Measurements from ENCODE around the gene HAUS8. TPM values are rescaled to one million over a fixed set of nuclear protein-coding genes. Genes with fewer than 3 reads are reported as not detected.

The HAUS8 gene
- total RNA-seq, 1 experiment from 2014 or later: 30.8 TPM

- no TSS peak for BruUV-seq (replicated peaks)
- ChIA-PET POLR2A (ENCODE audit: unreplicated experiment) (interaction anchor here (0.6 kb wide), 1 partner anchor 397 kb away, joined by 4 read pairs; no protein-coding TSS in a partner anchor), CTCF (interaction anchor here (0.7 kb wide), 1 partner anchor 927 kb away, joined by 12 read pairs; no protein-coding TSS in a partner anchor)
- Histone ChIP-seq H3K9me2 (ENCODE audit: insufficient read depth) (no peaks in the 10 kb centered on the region), H3K4me3 (no peak overlapping the region), H3K27ac (no peak overlapping the region), H3K27me3 (ENCODE audit: insufficient read depth, low read depth) (no peaks in the 10 kb centered on the region), H3K79me2 (ENCODE audit: low read depth) (no peaks in the 10 kb centered on the region), H4K20me1 (ENCODE audit: insufficient read depth) (no peaks in the 10 kb centered on the region), H3K36me3 (ENCODE audit: low read depth) (0 out of 2 replicates have a peak, but pooled peaks cover 23% of the 10 kb centered on the region), H3K4me2 (no peak overlapping the region), H3F3A (ENCODE audit: insufficient read depth, low read depth) (peaks cover 19% of the 10 kb centered on the region), H3K4me1 (replicated peaks; ENCODE audit: insufficient read depth) (peaks cover under 1% of the 10 kb centered on the region; the same call in 1 of the 2 replicates), H3K9me3 (ENCODE audit: insufficient read depth, low read depth) (no peaks in the 10 kb centered on the region), H2AFZ (no peak overlapping the region)
- no peak for TF ChIP-seq EZH2 (IDR thresholded peaks at IDR 0.05; ENCODE audit: low read depth)
- TF ChIP-seq, protein P1, sequence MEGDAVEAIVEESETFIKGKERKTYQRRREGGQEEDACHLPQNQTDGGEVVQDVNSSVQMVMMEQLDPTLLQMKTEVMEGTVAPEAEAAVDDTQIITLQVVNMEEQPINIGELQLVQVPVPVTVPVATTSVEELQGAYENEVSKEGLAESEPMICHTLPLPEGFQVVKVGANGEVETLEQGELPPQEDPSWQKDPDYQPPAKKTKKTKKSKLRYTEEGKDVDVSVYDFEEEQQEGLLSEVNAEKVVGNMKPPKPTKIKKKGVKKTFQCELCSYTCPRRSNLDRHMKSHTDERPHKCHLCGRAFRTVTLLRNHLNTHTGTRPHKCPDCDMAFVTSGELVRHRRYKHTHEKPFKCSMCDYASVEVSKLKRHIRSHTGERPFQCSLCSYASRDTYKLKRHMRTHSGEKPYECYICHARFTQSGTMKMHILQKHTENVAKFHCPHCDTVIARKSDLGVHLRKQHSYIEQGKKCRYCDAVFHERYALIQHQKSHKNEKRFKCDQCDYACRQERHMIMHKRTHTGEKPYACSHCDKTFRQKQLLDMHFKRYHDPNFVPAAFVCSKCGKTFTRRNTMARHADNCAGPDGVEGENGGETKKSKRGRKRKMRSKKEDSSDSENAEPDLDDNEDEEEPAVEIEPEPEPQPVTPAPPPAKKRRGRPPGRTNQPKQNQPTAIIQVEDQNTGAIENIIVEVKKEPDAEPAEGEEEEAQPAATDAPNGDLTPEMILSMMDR (conservative IDR thresholded peaks at IDR 0.05): no peak
- DNase-seq: no peak
- intact Hi-C loops (cut with micrococcal nuclease; ENCODE audit: unreplicated experiment): no loop called here
Observed at GRCh38 chr19:17055636-17056035, 19.6 kb downstream of the HAUS8 start.

- H3K4me1 ChIP-seq (replicated peaks; ENCODE audit: insufficient read depth): peaks cover 4% of the 10 kb centered on the region
- TF ChIP-seq, protein P1 (conservative IDR thresholded peaks at IDR 0.05): no peak
- TF ChIP-seq EZH2 (IDR thresholded peaks at IDR 0.05; ENCODE audit: low read depth): no peak
- DNase-seq: no peak
- H3F3A ChIP-seq (ENCODE audit: insufficient read depth, low read depth): peaks cover 28% of the 10 kb centered on the region
- H3K36me3 ChIP-seq (ENCODE audit: low read depth): 0 out of 2 replicates have a peak, but pooled peaks cover 27% of the 10 kb centered on the region
- H3K27ac ChIP-seq: no peak overlapping the region
- no peaks in the 10 kb centered on the region for H3K9me3 ChIP-seq (ENCODE audit: insufficient read depth, low read depth)
- H3K27me3 ChIP-seq (ENCODE audit: insufficient read depth, low read depth): no peaks in the 10 kb centered on the region
- no peaks in the 10 kb centered on the region for H4K20me1 ChIP-seq (ENCODE audit: insufficient read depth)
- no peak overlapping the region for H3K4me3 ChIP-seq
- H3K9me2 ChIP-seq (ENCODE audit: insufficient read depth): no peaks in the 10 kb centered on the region
- intact Hi-C loops (cut with micrococcal nuclease; ENCODE audit: unreplicated experiment): no loop called here
- H2AFZ ChIP-seq: no peak overlapping the region
- no TSS peak for BruUV-seq (replicated peaks)
- CTCF ChIA-PET: interaction anchor here (0.7 kb wide), 1 partner anchor 281 kb away, joined by 3 read pairs; no protein-coding TSS in a partner anchor
- no peaks in the 10 kb centered on the region for H3K79me2 ChIP-seq (ENCODE audit: low read depth)
- POLR2A ChIA-PET (ENCODE audit: unreplicated experiment): interaction anchor here (0.5 kb wide), 1 partner anchor 257 kb away, joined by 4 read pairs; no protein-coding TSS in a partner anchor
- H3K4me2 ChIP-seq: no peak overlapping the region
Observed at GRCh38 chr19:17054746-17055145, 20.5 kb downstream of the HAUS8 start.

DNA sequence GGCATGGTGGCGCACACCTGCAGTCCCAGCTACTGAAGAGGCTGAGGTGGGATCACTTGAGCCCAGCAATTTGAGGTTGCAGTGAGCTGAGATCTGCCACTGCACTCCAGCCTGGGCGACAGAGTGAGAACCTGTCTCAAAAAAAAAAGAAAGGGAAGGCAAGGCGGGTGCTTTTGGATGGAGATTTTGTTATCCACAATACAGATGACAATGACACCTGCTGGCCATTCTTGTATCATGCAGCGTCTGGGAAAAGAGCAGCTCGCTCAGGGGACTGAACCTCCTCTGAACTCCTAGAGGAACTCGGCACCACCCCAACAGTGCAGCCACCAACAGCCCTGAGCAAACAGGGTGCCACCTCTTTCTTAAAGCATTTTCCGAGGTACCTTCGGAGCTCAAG lies 22.8 kb downstream of the HAUS8 start:
- Histone ChIP-seq H3K27ac (no peak overlapping the region), H3K36me3 (ENCODE audit: low read depth) (0 out of 2 replicates have a peak, but pooled peaks cover 13% of the 10 kb centered on the region), H3K4me2 (no peak overlapping the region), H3K79me2 (ENCODE audit: low read depth) (no peaks in the 10 kb centered on the region), H3F3A (ENCODE audit: insufficient read depth, low read depth) (peaks cover 37% of the 10 kb centered on the region), H2AFZ (no peak overlapping the region), H3K4me1 (replicated peaks; ENCODE audit: insufficient read depth) (peaks cover 12% of the 10 kb centered on the region), H3K9me2 (ENCODE audit: insufficient read depth) (no peaks in the 10 kb centered on the region), H4K20me1 (ENCODE audit: insufficient read depth) (no peaks in the 10 kb centered on the region), H3K9me3 (ENCODE audit: insufficient read depth, low read depth) (no peaks in the 10 kb centered on the region), H3K27me3 (ENCODE audit: insufficient read depth, low read depth) (no peaks in the 10 kb centered on the region), H3K4me3 (no peak overlapping the region)
- TF ChIP-seq, protein P1 (conservative IDR thresholded peaks at IDR 0.05): peak; percentile 89
- no peak for TF ChIP-seq EZH2 (IDR thresholded peaks at IDR 0.05; ENCODE audit: low read depth)
- intact Hi-C loops (cut with micrococcal nuclease; ENCODE audit: unreplicated experiment): loop anchor here (1.0 kb wide), 3 partner anchors 273 to 338 kb away; no protein-coding TSS in a partner anchor
- DNase-seq: peak; percentile 57 to 61
- BruUV-seq (replicated peaks): no TSS peak
- POLR2A ChIA-PET (ENCODE audit: unreplicated experiment): interaction anchor here (0.7 kb wide), 1 partner anchor 373 kb away, joined by 20 read pairs; no protein-coding TSS in a partner anchor
- CTCF ChIA-PET: interaction anchor here (0.5 to 1.2 kb wide), 8 partner anchors 30 to 338 kb away, joined by 3 to 11 read pairs (median 5); no protein-coding TSS in a partner anchor
